ENCODE results near the gene SRBD1. TPM values are rescaled to one million over a fixed set of nuclear protein-coding genes. Genes with fewer than 3 reads are reported as not detected.

Gene SRBD1
- total RNA-seq, 1 experiment from 2014 or later = 20.6 TPM

- CTCF ChIA-PET = interaction anchor here (0.8 to 1.2 kb wide), 2 partner anchors 12 to 35 kb away, joined by 3 to 4 read pairs; no protein-coding TSS in a partner anchor
- H3K4me1 ChIP-seq (ENCODE audit: control insufficient read depth in 1 of 2, insufficient read depth in 2 of 2, low read length in 2 of 2) = peaks cover 0 to 8% of the 10 kb centered on the region in 2 experiments; a peak in 2 of 4 replicates
- RAD21 ChIA-PET (ENCODE audit: low non-redundant PET in 1 of 2, low total read pairs in 2 of 2, uncharacterized antibody in 2 of 2, unreplicated experiment in 2 of 2) = no interaction called here
- intact Hi-C loops (cut with micrococcal nuclease) = no loop called here
- no peaks in the 10 kb centered on the region for H4K20me1 ChIP-seq (ENCODE audit: insufficient read depth)
- DNase-seq (ENCODE audit: low read depth, low spot score) = no peak
- peaks cover 2 to 15% of the 10 kb centered on the region in 2 experiments; a peak in 1 of 4 replicates for H3K36me3 ChIP-seq (ENCODE audit: control insufficient read depth in 1 of 2, insufficient read depth in 2 of 2, low read length in 2 of 2)
- no peaks in the 10 kb centered on the region; a peak in 1 of 4 replicates for H3K9me3 ChIP-seq (ENCODE audit: control insufficient read depth in 1 of 2, insufficient read depth in 1 of 2, low read depth in 1 of 2, low read length in 2 of 2)
- BruUV-seq (replicated peaks) = no TSS peak
- no peaks in the 10 kb centered on the region for H3K27me3 ChIP-seq (ENCODE audit: insufficient read depth, low read length)
- peaks cover 12% of the 10 kb centered on the region for H3K79me2 ChIP-seq (ENCODE audit: insufficient read depth, low read length)
- no peak overlapping the region for H3K9ac ChIP-seq (ENCODE audit: low read length)
- TF ChIP-seq ZFX (IDR thresholded peaks at IDR 0.05) (no peak), SIN3A (IDR thresholded peaks at IDR 0.05; ENCODE audit: low read depth) (no peak), TCF7L2 (IDR thresholded peaks at IDR 0.05; ENCODE audit: borderline replicate concordance, extremely low read depth, insufficient read depth, insufficient read length) (no peak), EGR1 (IDR thresholded peaks at IDR 0.05; ENCODE audit: low read depth) (no peak), POLR2AphosphoS5 (IDR thresholded peaks at IDR 0.05; ENCODE audit: low read depth, low read length) (no peak), FOSL1 (IDR thresholded peaks at IDR 0.05; ENCODE audit: low read depth) (no peak), SP1 (IDR thresholded peaks at IDR 0.05; ENCODE audit: low read depth) (no peak), CTCF (IDR thresholded peaks at IDR 0.05 in 2 of 3, conservative IDR thresholded peaks at IDR 0.05 in 1 of 3; ENCODE audit: borderline replicate concordance in 1 of 3, insufficient read depth in 1 of 3, low read depth in 2 of 3, low read length in 2 of 3) (no peak), JUND (IDR thresholded peaks at IDR 0.05) (no peak), YY1 (IDR thresholded peaks at IDR 0.05; ENCODE audit: extremely low read depth, insufficient replicate concordance, low read depth, low read length) (no peak), RAD21 (IDR thresholded peaks at IDR 0.05; ENCODE audit: low read depth) (no peak)
- TF ChIP-seq, protein P1, sequence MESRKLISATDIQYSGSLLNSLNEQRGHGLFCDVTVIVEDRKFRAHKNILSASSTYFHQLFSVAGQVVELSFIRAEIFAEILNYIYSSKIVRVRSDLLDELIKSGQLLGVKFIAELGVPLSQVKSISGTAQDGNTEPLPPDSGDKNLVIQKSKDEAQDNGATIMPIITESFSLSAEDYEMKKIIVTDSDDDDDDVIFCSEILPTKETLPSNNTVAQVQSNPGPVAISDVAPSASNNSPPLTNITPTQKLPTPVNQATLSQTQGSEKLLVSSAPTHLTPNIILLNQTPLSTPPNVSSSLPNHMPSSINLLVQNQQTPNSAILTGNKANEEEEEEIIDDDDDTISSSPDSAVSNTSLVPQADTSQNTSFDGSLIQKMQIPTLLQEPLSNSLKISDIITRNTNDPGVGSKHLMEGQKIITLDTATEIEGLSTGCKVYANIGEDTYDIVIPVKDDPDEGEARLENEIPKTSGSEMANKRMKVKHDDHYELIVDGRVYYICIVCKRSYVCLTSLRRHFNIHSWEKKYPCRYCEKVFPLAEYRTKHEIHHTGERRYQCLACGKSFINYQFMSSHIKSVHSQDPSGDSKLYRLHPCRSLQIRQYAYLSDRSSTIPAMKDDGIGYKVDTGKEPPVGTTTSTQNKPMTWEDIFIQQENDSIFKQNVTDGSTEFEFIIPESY (IDR thresholded peaks at IDR 0.05; ENCODE audit: extremely low read depth, insufficient replicate concordance, low read length) = no peak
- no peak overlapping the region for H3K27ac ChIP-seq (ENCODE audit: low read depth, low read length)
- POLR2A ChIA-PET = no interaction called here
- no peak for ATAC-seq
- H3K4me3 ChIP-seq (replicated peaks in 1 of 2; ENCODE audit: low read depth in 1 of 2, low read length in 2 of 2) = no peak overlapping the region
- no peak overlapping the region for H2AFZ ChIP-seq (ENCODE audit: low read depth, low read length, poor library complexity, severe bottlenecking)
- H3K4me2 ChIP-seq (ENCODE audit: low read length) = no peak overlapping the region
- no peaks in the 10 kb centered on the region for H3K9me2 ChIP-seq (ENCODE audit: insufficient read depth)
Observed at GRCh38 chr2:45572979-45573378, 38.1 kb downstream of the SRBD1 start.

Data from HCT116 (cell line).